H1 (cell line): ENCODE measurements around the gene LRRC49. TPM values are rescaled to one million over a fixed set of nuclear protein-coding genes. Genes with fewer than 3 reads are reported as not detected.

Experiments
- CTCF ChIA-PET: fragments of 300-600 bp; sonication (Branson Sonifier 250); formaldehyde crosslinking; loops from one replicate; lab custom pipeline; 2021; ENCODE audit not compliant: partially characterized antibody; lab: Charles Lee
- POLR2A ChIA-PET: fragments of 300-600 bp; sonication (Branson Sonifier 250); formaldehyde crosslinking; loops from one replicate; lab custom pipeline; 2021; ENCODE audit warnings: inconsistent platforms; ENCODE audit not compliant: partially characterized antibody; lab: Charles Lee
- DNase-seq, 2 experiments: peaks; one replicate each; pipeline versions ENCODE4 v3.0.0 to v3.0.0-alpha.2; 2010 to 2022; ENCODE audit warnings: low spot score in 2 of 2, low read depth in 1 of 2, mixed read lengths in 1 of 2
- FAIRE-seq: peaks from 2 replicates; lab custom pipeline; 2011; peaks lifted over from hg19 to GRCh38; lab: Jason Lieb, UNC
- H2AFZ ChIP-seq: 2 replicates; pipeline ENCODE4 v1.8.1; 2012; ENCODE audit warnings: low read length, inconsistent platforms
- H2AK5ac ChIP-seq: 2 replicates; pipeline ENCODE4 v1.6.1; 2013; ENCODE audit warnings: low read depth, low read length
- H2BK120ac ChIP-seq: replicated peaks from 2 replicates; pipeline ENCODE3; 2013; ENCODE audit warnings: low read depth, low read length, inconsistent platforms
- H2BK12ac ChIP-seq: 2 replicates; pipeline ENCODE4 v1.6.1; 2013; ENCODE audit warnings: low read depth, low read length
- H2BK15ac ChIP-seq: 2 replicates; pipeline ENCODE4 v1.6.1; 2013; ENCODE audit warnings: low read length
- H2BK20ac ChIP-seq: 2 replicates; pipeline ENCODE4 v1.6.1; 2013; ENCODE audit warnings: low read length
- H2BK5ac ChIP-seq: 2 replicates; pipeline ENCODE4 v1.6.1; 2013; ENCODE audit warnings: low read depth, low read length
- H3K14ac ChIP-seq: 2 replicates; pipeline ENCODE4 v1.6.1; 2013; ENCODE audit warnings: inconsistent platforms; ENCODE audit not compliant: insufficient read length
- H3K18ac ChIP-seq: 2 replicates; pipeline ENCODE4 v1.6.1; 2013; ENCODE audit warnings: low read length; ENCODE audit errors: extremely low read depth
- H3K23ac ChIP-seq: 2 replicates; pipeline ENCODE4 v1.6.1; 2013; ENCODE audit warnings: inconsistent platforms; ENCODE audit not compliant: insufficient read length
- H3K23me2 ChIP-seq: 2 replicates; pipeline ENCODE4 v1.6.1; 2013; ENCODE audit warnings: low read depth, low read length
- H3K27ac ChIP-seq: 2 replicates; pipeline ENCODE4 v1.6.1; 2011; ENCODE audit warnings: low read depth, low read length, inconsistent platforms
- H3K27me3 ChIP-seq, 4 experiments: replicated peaks in 1 of 4; 1 replicate in 1 of 4; 2 replicates in 3 of 4; pipeline versions ENCODE4 v1.6.1 to v1.8.1; 2011 to 2013; ENCODE audit warnings: low read length in 3 of 4, mild to moderate bottlenecking in 3 of 4, inconsistent platforms in 2 of 4, mixed read lengths in 2 of 4, moderate library complexity in 1 of 4; ENCODE audit not compliant: control insufficient read depth in 3 of 4, insufficient read depth in 3 of 4; ENCODE audit errors: extremely low read depth in 1 of 4
- H3K36me3 ChIP-seq, 4 experiments: 2 replicates each; pipeline versions ENCODE4 v1.6.1 to v1.8.1; 2011 to 2013; ENCODE audit warnings: mild to moderate bottlenecking in 4 of 4, low read length in 3 of 4, moderate library complexity in 2 of 4, control low read depth in 1 of 4, inconsistent platforms in 1 of 4; ENCODE audit not compliant: insufficient read depth in 4 of 4, control insufficient read depth in 2 of 4
- H3K4ac ChIP-seq: replicated peaks from 2 replicates; pipeline ENCODE3; 2013; ENCODE audit warnings: low read length, low read depth, mixed read lengths, inconsistent platforms; ENCODE audit not compliant: insufficient read length
- H3K4me1 ChIP-seq, 4 experiments: replicated peaks in 1 of 4; 1 replicate in 1 of 4; 2 replicates in 3 of 4; pipeline versions ENCODE4 v1.6.1 to v1.8.1; 2011 to 2013; ENCODE audit warnings: low read length in 3 of 4, inconsistent platforms in 2 of 4, mixed read lengths in 1 of 4; ENCODE audit not compliant: insufficient read depth in 4 of 4, control insufficient read depth in 3 of 4
- H3K4me2 ChIP-seq, 2 experiments: 2 replicates each; pipeline versions ENCODE4 v1.6.1 to v1.8.1; 2011 to 2013; ENCODE audit warnings: low read depth in 2 of 2, low read length in 2 of 2, control low read depth in 1 of 2, inconsistent platforms in 1 of 2, mild to moderate bottlenecking in 1 of 2; ENCODE audit not compliant: insufficient read depth in 1 of 2
- H3K4me3 ChIP-seq, 4 experiments: fragments of 200-600, 300-600 bp in 1 of 4; sonication (generic), shearing (Covaris generic), sonication (Bioruptor Twin) in 1 of 4; 2 replicates each; pipeline versions ENCODE4 v1.5.1 to v1.8.1; 2011 to 2016; ENCODE audit warnings: low read length in 4 of 4, low read depth in 3 of 4, control low read depth in 2 of 4, inconsistent platforms in 2 of 4, mild to moderate bottlenecking in 2 of 4, mixed read lengths in 1 of 4, moderate library complexity in 1 of 4; ENCODE audit not compliant: insufficient read depth in 2 of 4; ENCODE audit errors: extremely low read depth in 1 of 4
- H3K56ac ChIP-seq: replicated peaks from 2 replicates; pipeline ENCODE3; 2013; ENCODE audit warnings: low read depth, mild to moderate bottlenecking, mixed read lengths, low read length, inconsistent platforms; ENCODE audit not compliant: insufficient read length
- H3K79me1 ChIP-seq: 2 replicates; pipeline ENCODE4 v1.6.1; 2013; ENCODE audit warnings: low read depth, low read length, control low read depth
- H3K79me2 ChIP-seq, 2 experiments: 2 replicates each; pipeline versions ENCODE4 v1.6.1 to v1.8.1; 2012 to 2013; ENCODE audit warnings: low read length in 2 of 2, mild to moderate bottlenecking in 2 of 2, inconsistent platforms in 1 of 2; ENCODE audit not compliant: insufficient read depth in 2 of 2, control insufficient read depth in 1 of 2
- H3K9ac ChIP-seq, 4 experiments: replicated peaks in 1 of 4; 1 replicate in 1 of 4; 2 replicates in 3 of 4; pipeline versions ENCODE4 v1.6.1 to v1.8.1; 2011 to 2013; ENCODE audit warnings: low read depth in 3 of 4, low read length in 3 of 4, control low read depth in 2 of 4, mild to moderate bottlenecking in 2 of 4, moderate library complexity in 2 of 4, inconsistent platforms in 1 of 4; ENCODE audit errors: extremely low read depth in 1 of 4
- H3K9me3 ChIP-seq, 2 experiments: 2 replicates each; pipeline versions ENCODE4 v1.6.1 to v1.8.1; 2012 to 2013; ENCODE audit warnings: mild to moderate bottlenecking in 2 of 2, moderate library complexity in 2 of 2, control low read depth in 1 of 2, inconsistent platforms in 1 of 2, low read depth in 1 of 2, low read length in 1 of 2, mixed read lengths in 1 of 2; ENCODE audit not compliant: insufficient read depth in 2 of 2
- H4K20me1 ChIP-seq, 2 experiments: replicated peaks in 1 of 2; 2 replicates each; pipeline versions ENCODE3 to v1.8.1; 2011 to 2013; ENCODE audit warnings: inconsistent platforms in 2 of 2, low read length in 2 of 2, mild to moderate bottlenecking in 1 of 2; ENCODE audit not compliant: insufficient read depth in 2 of 2, control insufficient read depth in 1 of 2
- H4K5ac ChIP-seq: 2 replicates; pipeline ENCODE4 v1.6.1; 2013; ENCODE audit warnings: low read length, low read depth, mixed read lengths, inconsistent platforms; ENCODE audit not compliant: insufficient read length
- H4K8ac ChIP-seq: 2 replicates; pipeline ENCODE4 v1.8.0; 2013; ENCODE audit warnings: mild to moderate bottlenecking, moderate library complexity, low read length, inconsistent platforms; ENCODE audit not compliant: insufficient read depth; ENCODE audit errors: extremely low read depth
- H4K91ac ChIP-seq: replicated peaks from 2 replicates; pipeline ENCODE3; 2013; ENCODE audit warnings: low read length, mixed read lengths, inconsistent platforms; ENCODE audit not compliant: insufficient read length
- CTBP2 ChIP-seq: IDR thresholded peaks from 2 replicates; pipeline ENCODE4 v1.7.0; 2011; ENCODE audit warnings: borderline replicate concordance, mild to moderate bottlenecking, moderate library complexity, mixed read lengths, low read length; ENCODE audit not compliant: insufficient read depth, insufficient read length
- JUND ChIP-seq: IDR thresholded peaks from 2 replicates; pipeline ENCODE4 v1.6.1; 2011; ENCODE audit warnings: mild to moderate bottlenecking, improper control_type of control experiment, low read length
- NANOG ChIP-seq: IDR thresholded peaks from 2 replicates; pipeline ENCODE4 v1.6.1; 2011; ENCODE audit warnings: low read length, low read depth, mild to moderate bottlenecking, inconsistent platforms; ENCODE audit not compliant: insufficient read depth, poor library complexity, severe bottlenecking
- POLR2AphosphoS5 ChIP-seq: IDR thresholded peaks from 2 replicates; pipeline ENCODE4 v1.6.1; 2011; ENCODE audit warnings: low read depth, low read length
- WGBS, 2 experiments: shearing (Covaris generic) in 1 of 2; methylation state at CpG; one replicate each; pipeline versions ENCODE4 v1.1.6 to v1.1.7; 2013 to 2015; ENCODE audit warnings: low lambda C conversion rate in 2 of 2, mixed read lengths in 2 of 2, inconsistent platforms in 1 of 2, low coverage in 1 of 2, missing lambda C conversion rate in 1 of 2; ENCODE audit not compliant: insufficient replicate concordance in 2 of 2, insufficient coverage in 1 of 2, insufficient read length in 1 of 2; ENCODE audit errors: extremely low coverage in 1 of 2, missing lambda C conversion rate in 1 of 2; 5-methylcytosine and 5-hydroxymethylcytosine counted together
- polyA plus RNA-seq, 7 experiments: library from polyadenylated mRNA; depleted of rRNA in 3 of 7; stranded (reverse) in 5 of 7; unstranded in 2 of 7; fragments of >200 nt in 5 of 7; fragments of 200-250 nt in 2 of 7; gene quantifications; 1 replicate in 5 of 7; 2 replicates in 1 of 7; 4 replicates in 1 of 7; pipeline versions ENCODE4 v1.2.1 to v1.2.3, GENCODE V29; 2011 to 2013; ENCODE audit warnings: missing spikeins in 2 of 7, mixed read lengths in 2 of 7
- total RNA-seq: library from RNA; stranded (reverse); fragmentation: NEBNext Ultra II Directional; extraction: Animal tissue kit (Norgen Biotek cat#: 25700); gene quantifications from 2 replicates; pipeline ENCODE4 v1.2.1, GENCODE V29; 2021

Gene LRRC49
- total and polyA plus RNA-seq, 2 of the 8 experiments (the other 6 are each of a cell fraction or from before 2014, with no cell fraction given) = 5.0 to 10.4 TPM

GRCh38 chr15:70956201-70956995 lies 63.8 kb downstream of the LRRC49 start:
- 83% methylated on average over 3 of the region's 3 CpGs; no CpG with 5 or more reads in 1 of the 2 experiments for WGBS, 2 experiments
- FAIRE-seq (no peak), DNase-seq (no peak)
- Histone ChIP-seq H3K4me2 (no peak overlapping the region), H2BK12ac (no peak overlapping the region), H3K14ac (no peak overlapping the region), H3K79me2 (no peaks in the 10 kb centered on the region), H2BK20ac (no peak overlapping the region), H2BK5ac (no peak overlapping the region), H4K8ac (no peak overlapping the region), H4K20me1 (no peaks in the 10 kb centered on the region), H3K18ac (no peak overlapping the region), H3K23me2 (no peaks in the 10 kb centered on the region), H3K79me1 (no peaks in the 10 kb centered on the region), H3K9ac (no peak overlapping the region), H4K5ac (no peak overlapping the region), H3K4ac (no peak overlapping the region), H2AK5ac (no peak overlapping the region), H3K4me3 (no peak overlapping the region), H2AFZ (no peak overlapping the region), H3K27me3 (no peaks in the 10 kb centered on the region), H3K9me3 (no peaks in the 10 kb centered on the region), H4K91ac (no peak overlapping the region), H2BK120ac (no peak overlapping the region), H2BK15ac (no peak overlapping the region), H3K23ac (no peak overlapping the region), H3K56ac (no peak overlapping the region), H3K36me3 (no peaks in the 10 kb centered on the region; a peak in 1 of 8 replicates), H3K4me1 (no peaks in the 10 kb centered on the region), H3K27ac (no peak overlapping the region)
- no peak for TF ChIP-seq POLR2AphosphoS5
- no peak for TF ChIP-seq JUND
- TF ChIP-seq CTBP2 = no peak
- no peak for TF ChIP-seq NANOG
- CTCF ChIA-PET = interaction anchor here (1.0 kb wide), 1 partner anchor 23 kb away, joined by 3 read pairs; no protein-coding TSS in a partner anchor
- POLR2A ChIA-PET = no interaction called here
